ENCODE measurements around the gene C18orf63. TPM values are rescaled to one million over a fixed set of nuclear protein-coding genes. Genes with fewer than 3 reads are reported as not detected.

C18orf63 gene
- total RNA-seq, 1 experiment from 2014 or later, result not detected

GRCh38 chr18:74376523-74376922 is 60.9 kb downstream of the C18orf63 start:
- no peak for DNase-seq (ENCODE audit: low read depth)

- DNase-seq (ENCODE audit: low read depth), result no peak
Observed at GRCh38 chr18:74377776-74378175, 62.1 kb downstream of the C18orf63 start.

GRCh38 chr18:74378179-74378682 is 62.6 kb downstream of the C18orf63 start:
- DNase-seq (ENCODE audit: low read depth), result no peak

GRCh38 chr18:74380916-74381315 is 65.3 kb downstream of the C18orf63 start:
- no peak for DNase-seq (ENCODE audit: low read depth)

GRCh38 chr18:74381621-74382295 is 66.1 kb downstream of the C18orf63 start:
- DNase-seq (ENCODE audit: low read depth), result no peak

GRCh38 chr18:74382481-74383017 is 66.9 kb downstream of the C18orf63 start:
- no peak for DNase-seq (ENCODE audit: low read depth)

GRCh38 chr18:74387383-74387782 is 71.7 kb downstream of the C18orf63 start:
- DNase-seq (ENCODE audit: low read depth), result no peak

- no peak for DNase-seq (ENCODE audit: low read depth)
Observed at GRCh38 chr18:74388227-74388626, 72.6 kb downstream of the C18orf63 start.

GRCh38 chr18:74389171-74389927 is 73.7 kb downstream of the C18orf63 start:
- no peak for DNase-seq (ENCODE audit: low read depth)

GRCh38 chr18:74389991-74390390 is 74.4 kb downstream of the C18orf63 start:
- no peak for DNase-seq (ENCODE audit: low read depth)

GRCh38 chr18:74390900-74391299 is 75.3 kb downstream of the C18orf63 start:
- no peak for DNase-seq (ENCODE audit: low read depth)

GRCh38 chr18:74392323-74392722 is 76.7 kb downstream of the C18orf63 start:
- DNase-seq (ENCODE audit: low read depth), result no peak

- no peak for DNase-seq (ENCODE audit: low read depth)
Observed at GRCh38 chr18:74395006-74395405, 79.4 kb downstream of the C18orf63 start.

GRCh38 chr18:74395648-74396154 is 80.1 kb downstream of the C18orf63 start:
- no peak for DNase-seq (ENCODE audit: low read depth)

- no peak for DNase-seq (ENCODE audit: low read depth)
Observed at GRCh38 chr18:74396171-74397169, 80.8 kb downstream of the C18orf63 start.

GRCh38 chr18:74397572-74397971 is 81.9 kb downstream of the C18orf63 start:
- DNase-seq (ENCODE audit: low read depth), result no peak

- DNase-seq (ENCODE audit: low read depth), result no peak
Observed at GRCh38 chr18:74399091-74399887, 83.7 kb downstream of the C18orf63 start.

GRCh38 chr18:74400813-74401212 is 85.2 kb downstream of the C18orf63 start:
- DNase-seq (ENCODE audit: low read depth), result no peak

GRCh38 chr18:74402806-74403433 is 87.3 kb downstream of the C18orf63 start:
- no peak for DNase-seq (ENCODE audit: low read depth)

GRCh38 chr18:74407888-74408287 is 92.2 kb downstream of the C18orf63 start:
- DNase-seq (ENCODE audit: low read depth), result no peak

Data from M059J (cell line).